Ishikawa (cell line): Measurements from ENCODE around the gene ALOX5AP.

Experiments used
- CEBPB ChIP-seq: IDR thresholded peaks from 2 replicates; pipeline ENCODE4 v1.6.1; 2012
- EGR1 ChIP-seq: IDR thresholded peaks from 2 replicates; pipeline ENCODE4 v1.6.1; 2012
- EP300 ChIP-seq: IDR thresholded peaks from 2 replicates; pipeline ENCODE4 v1.6.1; 2012; ENCODE audit warnings: borderline replicate concordance
- FOXM1 ChIP-seq: IDR thresholded peaks from 2 replicates; pipeline ENCODE4 v1.6.1; 2012; ENCODE audit warnings: low read depth, borderline replicate concordance
- MAX ChIP-seq: IDR thresholded peaks from 2 replicates; pipeline ENCODE4 v1.6.1; 2012
- RAD21 ChIP-seq: IDR thresholded peaks from 2 replicates; pipeline ENCODE4 v1.6.1; 2012; ENCODE audit warnings: low read depth
- TAF1 ChIP-seq: IDR thresholded peaks from 2 replicates; pipeline ENCODE4 v1.6.1; 2012; ENCODE audit warnings: low read depth, mild to moderate bottlenecking

- no peak for TF ChIP-seq RAD21
- TF ChIP-seq TAF1: no peak
- TF ChIP-seq EP300: no peak
- no peak for TF ChIP-seq CEBPB
- TF ChIP-seq FOXM1: no peak
- no peak for TF ChIP-seq EGR1
- TF ChIP-seq MAX: no peak
These were observed 33.3 kb upstream of the ALOX5AP start for GRCh38 chr13:30702006-30702405.
